Measurements from ENCODE around the gene SIX3.

Gene SIX3

DNA sequence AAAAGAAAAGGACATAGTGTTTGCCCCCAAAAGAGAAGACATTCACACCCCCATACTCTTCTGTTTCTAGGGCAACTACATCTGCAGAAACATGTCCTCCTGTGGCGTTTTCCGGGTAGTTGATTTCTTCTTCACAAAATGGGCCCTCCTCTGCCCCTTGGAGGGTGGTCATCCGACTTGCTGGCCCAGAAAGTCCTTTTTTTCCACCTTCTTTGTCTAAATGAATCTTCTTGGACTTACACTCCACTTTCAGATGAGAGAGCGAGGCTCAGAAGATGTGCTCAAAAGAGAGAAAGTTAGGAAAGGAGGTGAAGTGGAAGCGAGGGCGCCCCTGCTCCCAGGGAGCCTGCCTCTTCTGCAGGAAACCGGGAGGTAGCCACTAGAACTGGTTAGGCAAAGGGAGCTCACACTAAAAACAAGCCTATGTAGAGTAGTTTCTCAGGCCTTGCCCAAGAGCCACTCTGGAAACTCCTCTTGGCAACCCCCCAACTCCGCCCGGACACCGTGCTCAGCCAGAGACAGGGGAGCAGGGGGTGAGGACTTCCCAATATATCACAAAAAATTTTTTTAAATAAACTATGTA is 10.2 kb upstream of the SIX3 start:
- peak; percentile 47 for DNase-seq

DNA sequence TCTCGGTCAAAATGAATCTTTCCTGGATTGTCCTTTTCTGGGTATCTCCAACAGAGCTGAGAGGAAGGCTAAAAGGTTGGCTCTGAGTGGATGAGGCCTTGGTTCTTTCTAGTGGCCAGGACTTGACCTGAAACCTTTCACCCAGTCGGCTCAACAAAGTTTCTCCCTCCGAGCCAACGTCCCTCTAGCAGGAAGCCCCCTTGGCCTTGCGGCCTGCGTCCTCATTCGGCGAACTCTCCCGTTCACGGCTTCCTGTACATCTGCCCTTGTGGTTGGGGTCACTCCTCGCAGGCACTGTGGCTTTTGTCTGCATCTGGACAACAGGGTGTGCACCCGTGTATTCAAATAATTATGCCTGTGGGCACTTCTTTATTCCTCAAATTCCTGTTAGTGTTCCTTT is 9.4 kb upstream of the SIX3 start:
- DNase-seq: peak; percentile 37

DNA sequence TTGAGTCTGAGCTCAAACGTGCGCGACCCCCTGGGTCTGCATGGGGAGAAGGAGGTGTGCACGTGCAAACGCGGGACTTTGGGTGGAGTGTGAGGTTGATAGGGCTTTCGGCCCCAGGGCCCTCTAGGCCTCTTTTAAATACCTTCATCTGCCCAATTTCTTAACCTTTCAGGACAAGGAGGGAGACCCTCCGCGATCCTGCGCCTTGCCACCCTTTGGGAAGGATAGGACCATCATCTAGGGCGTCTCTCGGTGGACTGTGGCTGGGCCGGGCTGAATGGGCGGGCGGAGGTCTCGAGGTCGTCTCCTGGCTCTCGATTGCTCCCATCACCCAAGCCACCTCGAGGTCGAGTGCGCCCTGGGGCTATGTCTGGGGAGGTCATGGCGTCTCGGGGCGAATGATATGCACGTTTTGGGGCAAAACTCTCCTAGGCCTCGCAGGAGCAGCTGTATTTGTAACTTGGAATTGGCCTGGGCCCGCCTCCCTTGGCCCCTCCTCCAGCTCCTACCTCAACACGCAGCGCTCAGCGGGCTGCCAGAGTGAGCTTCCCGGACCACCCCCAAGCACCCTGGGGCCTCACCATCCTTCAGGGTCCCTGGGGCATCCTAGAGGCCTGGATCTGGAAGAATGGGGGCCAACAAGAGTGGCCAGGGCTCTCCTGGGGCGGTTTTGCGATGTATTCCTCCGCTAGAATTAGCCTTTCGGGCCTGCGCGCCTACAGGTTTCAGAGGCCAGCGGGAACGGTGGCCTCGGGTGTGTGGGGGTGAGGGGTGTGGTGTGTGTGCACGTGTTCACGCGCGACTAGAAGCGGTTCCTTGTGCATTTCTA is 8.7 kb upstream of the SIX3 start:
- DNase-seq: peak; percentile 66

DNA sequence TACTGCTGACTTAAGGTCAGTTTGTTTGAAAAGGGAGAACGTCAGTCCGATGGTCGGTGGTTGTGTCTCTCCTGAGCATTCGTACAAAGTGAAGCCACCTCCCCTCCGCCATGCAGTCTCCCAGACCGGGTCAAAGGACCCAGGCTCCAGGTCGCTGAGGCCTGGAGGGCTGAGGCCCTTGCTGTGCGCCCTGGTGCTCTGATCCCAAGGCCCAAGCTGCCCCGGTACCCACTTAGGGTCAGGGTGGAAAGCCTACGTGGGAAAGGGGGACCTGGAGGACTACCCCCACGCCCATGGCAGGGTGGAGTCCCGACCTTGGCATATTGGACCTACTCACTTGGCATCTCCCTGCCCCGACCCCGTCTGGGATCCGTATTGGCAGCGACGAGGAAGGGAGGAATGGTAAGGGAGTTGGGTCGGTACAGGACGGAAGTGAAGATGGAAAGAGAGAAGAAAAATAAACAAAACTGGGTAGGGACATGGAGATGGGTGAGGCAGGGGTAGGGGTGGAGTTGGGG is 8.0 kb upstream of the SIX3 start:
- peak; percentile 51 for DNase-seq

DNA sequence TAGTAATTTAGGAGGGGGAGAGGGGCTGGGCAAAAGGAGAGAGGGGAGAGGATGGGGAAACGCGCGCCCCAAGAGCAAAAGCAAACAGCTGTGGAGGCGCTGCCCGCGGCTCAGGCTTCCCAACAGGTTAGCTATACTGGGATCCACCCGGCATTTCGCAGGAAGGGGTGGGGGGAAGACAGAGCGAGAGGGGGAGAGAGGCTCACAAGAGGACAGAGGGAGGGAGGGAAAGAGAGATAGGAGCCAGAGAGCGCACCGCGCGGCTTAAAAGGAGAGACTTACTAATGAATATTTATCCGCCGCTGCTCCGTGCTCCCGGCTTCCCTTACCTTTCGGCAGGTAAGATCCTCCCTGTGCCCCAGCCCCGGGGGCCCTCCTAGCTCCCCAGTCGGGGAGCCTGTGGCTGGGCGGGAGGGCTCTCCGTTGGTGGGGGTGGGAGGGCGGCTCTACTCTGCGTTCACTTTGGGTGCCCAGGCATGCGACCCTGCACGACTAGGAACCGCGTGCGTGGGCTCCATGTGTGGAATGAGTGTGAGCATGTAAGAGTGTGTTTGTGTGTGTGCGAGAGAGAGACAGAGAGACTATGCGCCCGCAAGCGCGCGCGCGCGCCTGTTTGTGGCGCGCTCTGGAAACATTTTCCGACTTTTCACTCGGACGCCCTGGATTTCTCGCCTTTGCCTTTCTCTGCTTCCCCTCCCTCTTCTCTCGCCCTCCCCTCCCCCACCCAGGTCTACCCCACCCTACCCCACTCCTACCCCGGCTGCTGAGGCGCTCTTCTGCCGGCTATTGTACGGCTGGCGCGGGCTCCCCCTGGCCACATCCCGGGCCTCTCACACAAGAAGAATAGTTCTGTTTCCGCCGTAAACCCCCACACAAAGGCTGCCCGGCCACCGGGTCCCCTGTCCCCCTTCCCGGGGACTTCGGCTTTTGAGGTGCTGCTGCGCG is 7.2 kb upstream of the SIX3 start:
- peak; percentile 48 for DNase-seq

DNA sequence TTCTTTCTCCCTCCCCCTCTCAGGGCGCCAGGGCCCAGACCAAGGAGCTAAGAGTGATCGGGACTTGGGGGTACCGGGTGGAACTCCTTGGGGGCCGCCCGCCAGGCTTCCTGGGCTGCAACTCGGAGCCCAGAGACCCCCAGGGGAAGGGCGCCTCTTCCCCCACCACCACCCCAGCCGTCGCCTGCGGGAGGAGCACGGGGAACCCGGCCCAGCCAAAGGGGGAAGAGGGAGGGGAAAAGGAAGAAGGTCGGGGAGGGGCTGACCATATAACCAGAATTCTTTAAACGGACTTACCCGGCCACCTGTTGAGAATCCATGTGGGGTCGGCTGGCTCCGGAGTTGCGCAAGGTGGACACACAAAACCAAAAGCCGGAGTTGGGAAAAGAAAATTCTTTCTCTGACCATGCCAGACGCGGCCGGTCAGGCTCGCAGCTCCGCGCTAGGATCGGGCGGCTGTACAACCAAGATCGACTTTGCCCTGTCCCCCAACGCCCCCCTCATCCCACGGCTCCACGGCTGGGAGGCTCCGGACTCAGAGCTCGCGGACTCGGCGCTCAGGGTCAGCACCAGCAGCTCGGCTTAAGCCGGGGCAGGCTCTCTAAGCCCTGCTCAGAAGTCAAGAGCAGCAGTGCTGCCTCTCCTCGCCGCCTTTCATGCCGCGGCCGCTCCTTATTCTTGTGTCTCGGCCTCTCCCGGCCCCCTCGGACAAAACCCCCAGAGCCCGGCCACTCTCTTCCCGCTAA is 6.3 kb upstream of the SIX3 start:
- no peak for DNase-seq

DNA sequence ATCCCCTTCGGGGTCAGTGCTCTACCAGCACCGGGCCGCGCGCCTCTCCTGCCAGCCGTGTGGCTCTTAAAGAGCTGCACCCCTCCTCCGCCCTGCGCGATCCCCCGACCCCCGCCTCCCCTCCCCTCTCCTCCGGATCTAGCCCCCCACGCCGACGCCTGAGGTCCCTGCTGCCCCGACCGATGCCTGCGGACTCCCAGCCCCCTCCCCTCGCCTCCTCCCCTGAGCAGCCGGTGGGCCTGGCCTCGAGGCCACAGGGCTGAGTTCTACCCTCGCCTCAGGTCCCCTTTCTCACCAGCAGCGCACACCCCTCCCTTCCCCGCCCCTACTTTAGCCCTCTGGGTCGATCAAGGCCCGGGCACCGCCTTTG is 5.8 kb upstream of the SIX3 start:
- no peak for DNase-seq

DNA sequence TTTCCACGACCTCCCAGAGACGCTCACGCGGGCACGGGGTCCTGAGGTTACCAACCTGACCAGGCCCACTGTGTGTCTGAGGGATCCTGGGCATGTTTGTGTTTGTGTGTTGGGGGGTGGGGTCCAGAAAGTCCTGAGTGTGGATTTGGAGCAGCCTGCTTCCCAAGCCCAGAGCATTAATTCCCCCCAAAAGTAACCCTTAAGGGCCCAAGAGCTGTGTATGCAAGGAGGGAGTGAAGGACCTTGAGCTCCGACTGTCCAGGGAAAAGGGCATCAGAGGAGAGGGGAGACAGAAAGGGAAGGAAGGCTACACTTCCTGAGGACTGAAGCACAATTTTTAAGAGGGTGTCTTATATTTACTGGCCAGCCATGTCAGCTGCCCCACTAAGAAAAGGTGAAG is 5.2 kb upstream of the SIX3 start:
- DNase-seq: no peak

DNA sequence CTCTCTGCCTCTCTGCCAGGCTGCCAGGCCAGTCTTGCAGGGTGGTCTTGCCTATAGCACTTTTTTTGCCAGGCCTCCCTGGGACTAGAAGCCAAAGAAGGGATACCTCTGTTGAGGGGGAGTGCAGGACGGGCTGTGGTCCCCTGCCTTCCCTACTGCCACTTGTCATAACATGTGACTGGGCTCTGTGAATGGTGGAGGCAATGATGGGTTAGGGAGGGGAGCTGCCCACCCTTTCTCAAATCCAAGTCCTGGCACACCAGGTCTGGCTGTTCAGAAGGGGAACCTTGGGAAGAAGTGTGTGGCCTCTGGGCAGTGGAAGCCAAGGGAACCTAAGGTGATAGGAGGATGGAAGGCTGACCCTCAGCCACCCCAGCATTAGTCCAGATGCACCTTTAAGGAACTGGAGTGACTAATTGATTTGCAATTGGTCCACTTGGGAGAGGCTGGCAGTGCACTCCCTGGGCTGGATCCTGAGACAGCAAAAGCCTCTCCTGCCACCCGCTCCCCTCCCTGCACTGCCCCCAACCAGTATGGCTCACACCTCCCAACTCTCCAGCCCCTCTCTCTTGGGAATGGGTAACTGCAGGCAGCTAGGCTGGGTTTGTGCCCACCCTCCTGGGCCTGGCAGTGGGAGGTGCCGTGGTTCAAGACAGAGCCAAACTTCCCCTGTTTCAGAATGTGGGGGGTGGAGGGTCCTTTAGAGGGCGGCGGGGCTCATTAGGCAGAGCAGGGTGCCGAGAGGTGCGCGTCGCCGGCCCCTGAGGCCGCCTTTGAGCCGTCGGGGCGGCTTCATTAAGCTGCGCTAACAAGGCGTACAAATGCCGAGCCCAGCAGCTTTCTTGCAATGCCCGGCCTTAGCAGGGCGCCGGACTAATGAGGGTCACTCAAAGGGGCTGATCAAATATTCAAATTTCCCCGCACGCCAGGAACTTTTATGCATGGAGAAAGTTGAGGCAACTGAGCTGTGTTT is 4.5 kb upstream of the SIX3 start:
- no peak for DNase-seq

DNA sequence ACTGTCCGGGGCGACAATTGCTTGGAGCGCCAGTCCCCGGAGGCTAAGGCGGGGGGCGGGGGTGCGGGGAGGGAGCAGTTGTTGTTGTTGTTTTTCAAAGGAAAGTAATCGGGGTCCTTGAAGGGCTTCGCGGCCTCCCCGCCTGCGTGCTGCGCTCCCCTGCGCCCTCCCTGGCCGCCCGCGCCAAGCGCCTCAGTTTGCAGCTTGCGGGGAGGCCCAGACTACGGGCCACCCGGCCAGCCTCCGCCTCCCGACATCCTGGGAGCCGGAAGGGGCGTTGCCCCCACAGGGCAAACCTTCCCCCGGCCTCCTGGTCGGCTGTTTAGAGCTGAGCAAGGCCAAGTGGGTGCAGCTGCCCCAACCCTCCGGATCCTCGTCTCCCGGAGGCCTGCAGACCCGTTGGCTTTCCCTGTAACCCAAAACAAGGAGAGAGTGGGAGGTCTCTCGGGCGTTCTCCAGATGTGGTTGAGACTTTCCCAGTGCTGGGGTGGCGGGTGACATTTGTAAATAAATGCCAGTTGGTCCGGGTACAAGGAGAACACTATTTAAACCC is 3.7 kb upstream of the SIX3 start:
- DNase-seq: peak; percentile 69

DNA sequence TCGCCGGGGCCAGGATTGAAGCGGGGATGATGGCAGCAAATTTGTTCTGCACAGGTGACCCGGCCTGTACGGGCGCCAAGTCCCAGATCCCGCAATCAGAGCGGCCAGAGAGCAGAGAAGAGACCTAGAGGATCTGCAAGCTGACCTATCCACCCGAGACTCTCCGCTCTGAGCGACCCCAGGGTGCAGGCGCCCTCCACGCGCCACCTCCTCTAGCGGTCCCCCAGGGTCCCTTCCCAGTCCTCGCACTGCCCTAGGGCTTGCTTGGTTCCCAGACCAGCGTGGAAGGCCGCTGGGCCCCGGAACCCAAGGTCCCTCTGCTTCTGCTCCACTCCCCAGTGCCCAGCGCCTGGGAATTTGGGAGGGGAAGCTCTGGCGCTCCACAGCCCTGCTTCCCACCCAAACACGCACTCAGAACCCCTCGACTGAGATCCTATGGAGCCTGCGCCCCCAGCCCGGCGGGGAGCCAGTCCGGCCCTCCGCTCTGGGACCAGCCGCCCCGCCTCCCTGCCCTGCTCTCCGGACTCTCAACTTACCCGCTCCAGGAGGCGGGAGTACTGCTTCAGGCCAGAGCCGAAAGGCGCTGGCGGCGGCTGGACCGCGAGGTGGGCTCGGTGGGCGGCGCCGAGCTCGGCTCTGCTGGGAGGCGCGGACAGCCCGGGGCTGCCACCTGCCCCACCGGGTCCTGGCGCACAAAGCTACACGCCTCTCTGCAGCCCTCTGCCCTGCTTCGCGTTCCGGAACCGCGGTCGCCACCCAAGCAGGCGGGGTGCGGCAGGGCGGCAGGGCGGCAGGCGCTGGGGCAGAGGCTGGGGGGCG is 3.0 kb upstream of the SIX3 start:
- peak; percentile 78 for DNase-seq

DNA sequence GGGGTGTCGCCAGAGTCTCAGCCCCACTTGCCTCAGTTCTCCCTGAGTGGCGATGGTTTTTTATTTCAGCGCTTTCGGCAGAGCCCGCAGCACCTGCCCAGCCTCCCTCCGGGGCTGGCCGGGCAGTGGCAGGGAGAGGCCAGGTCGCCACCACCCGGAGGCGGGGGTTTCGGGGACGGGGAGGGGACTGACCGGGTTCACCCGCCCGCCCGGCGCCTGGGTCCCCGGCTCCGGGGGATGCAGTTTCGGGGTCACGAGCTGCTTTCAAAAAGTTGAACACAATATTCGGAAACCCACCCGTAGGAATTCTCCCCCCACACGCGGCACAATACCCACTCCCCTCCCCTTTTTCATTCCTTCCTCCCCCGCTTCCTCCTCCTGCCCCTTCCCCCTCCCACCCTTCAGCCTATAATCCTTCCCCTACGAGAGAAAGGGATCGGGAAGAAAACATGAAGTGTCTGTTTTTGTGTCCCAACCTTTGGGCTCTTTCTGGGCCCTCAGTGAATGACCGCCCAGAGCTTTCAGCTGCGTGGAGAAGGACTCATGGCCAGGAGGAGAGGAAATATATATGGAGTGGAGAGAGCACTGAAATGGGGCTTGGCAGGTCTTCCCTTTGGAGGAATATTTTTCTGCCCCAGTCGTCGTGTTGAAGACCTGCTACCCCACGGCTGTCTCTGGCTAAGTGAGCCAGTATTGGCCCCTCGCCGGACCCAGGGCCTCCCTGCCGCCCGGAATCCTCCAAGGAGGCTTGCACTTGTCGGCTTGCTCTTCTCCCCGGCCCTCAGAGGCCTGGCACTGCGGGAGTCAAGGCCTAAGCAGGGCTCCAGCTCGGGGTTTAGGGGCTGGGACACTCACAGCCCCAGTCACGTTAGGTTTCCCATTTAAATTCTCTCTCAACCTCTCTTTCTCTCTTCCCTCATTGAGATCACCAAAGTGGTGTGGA is 2.1 kb upstream of the SIX3 start:
- DNase-seq: no peak

DNA sequence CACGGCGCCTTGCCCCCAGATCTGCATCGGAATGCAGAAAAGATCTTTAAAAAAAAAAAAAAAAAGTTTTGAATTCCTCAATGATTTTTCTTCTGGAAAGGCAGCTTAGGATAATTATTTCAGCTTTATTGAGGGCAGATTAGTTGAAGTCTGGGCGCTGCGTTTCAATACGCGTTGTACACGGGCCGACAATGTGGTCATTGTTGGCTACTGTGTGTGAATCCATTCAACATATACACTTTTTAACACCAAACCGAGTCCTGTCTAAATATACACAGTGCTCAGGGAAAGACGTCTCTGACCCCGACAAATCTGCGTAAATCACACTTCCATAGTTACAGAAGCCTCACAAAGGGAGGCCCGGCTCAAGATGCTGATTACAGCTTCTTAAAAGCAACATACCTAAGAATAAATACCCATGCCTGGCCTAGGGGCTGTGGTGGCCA is 1.4 kb upstream of the SIX3 start:
- DNase-seq: no peak

DNA sequence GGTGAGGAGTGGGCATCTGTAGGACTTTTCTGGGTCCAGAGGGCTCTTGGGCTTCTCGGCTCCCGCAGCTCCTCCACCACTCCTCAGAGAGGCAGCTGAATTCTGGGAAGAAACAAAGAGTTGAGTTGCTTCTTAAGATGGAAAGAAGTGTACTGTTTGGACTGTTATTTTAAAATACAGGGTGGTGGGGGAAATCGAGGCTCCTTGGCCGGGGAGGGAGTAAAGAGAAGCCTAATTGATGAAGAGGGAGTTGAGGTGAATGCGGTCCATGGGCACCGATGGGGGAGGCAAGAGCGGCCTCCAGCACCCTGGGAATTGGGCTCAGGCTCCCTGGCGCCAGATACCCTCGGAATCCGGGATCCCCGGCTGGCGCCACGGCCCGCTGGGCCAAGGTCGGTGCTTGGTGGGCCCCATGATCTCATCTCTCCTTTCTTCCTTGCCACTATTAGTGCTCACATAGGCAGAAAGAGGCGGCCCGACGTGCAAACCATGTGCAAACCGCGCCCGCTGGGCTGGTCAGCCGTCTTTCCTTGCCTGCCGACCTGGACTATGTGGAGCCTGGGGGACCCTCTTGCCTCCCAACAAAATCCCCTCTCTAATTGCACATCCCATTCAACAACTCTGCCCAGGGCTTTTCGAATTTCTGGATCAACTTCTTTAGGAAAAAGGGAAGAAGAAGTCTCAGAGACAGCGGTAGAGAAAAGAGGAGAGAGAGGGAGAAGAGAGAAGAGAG is 604 bp upstream of the SIX3 start:
- no peak for DNase-seq

DNA sequence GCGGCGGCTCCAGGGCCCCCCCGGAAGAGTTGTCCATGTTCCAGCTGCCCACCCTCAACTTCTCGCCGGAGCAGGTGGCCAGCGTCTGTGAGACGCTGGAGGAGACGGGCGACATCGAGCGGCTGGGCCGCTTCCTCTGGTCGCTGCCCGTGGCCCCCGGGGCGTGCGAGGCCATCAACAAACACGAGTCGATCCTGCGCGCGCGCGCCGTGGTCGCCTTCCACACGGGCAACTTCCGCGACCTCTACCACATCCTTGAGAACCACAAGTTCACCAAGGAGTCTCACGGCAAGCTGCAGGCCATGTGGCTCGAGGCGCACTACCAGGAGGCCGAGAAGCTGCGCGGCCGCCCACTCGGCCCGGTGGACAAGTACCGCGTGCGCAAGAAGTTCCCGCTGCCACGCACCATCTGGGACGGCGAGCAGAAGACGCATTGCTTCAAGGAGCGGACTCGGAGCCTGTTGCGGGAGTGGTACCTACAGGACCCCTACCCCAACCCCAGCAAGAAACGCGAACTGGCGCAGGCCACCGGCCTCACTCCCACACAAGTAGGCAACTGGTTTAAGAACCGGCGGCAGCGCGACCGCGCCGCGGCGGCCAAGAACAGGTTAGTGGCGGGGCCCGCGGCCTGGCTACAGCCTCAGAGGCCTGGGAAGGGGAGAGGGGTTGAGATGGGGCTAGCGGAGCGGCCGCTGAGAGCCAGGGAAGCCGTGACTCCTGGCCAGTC is 965 bp downstream of the SIX3 start:
- peak; percentile 68 for DNase-seq

DNA sequence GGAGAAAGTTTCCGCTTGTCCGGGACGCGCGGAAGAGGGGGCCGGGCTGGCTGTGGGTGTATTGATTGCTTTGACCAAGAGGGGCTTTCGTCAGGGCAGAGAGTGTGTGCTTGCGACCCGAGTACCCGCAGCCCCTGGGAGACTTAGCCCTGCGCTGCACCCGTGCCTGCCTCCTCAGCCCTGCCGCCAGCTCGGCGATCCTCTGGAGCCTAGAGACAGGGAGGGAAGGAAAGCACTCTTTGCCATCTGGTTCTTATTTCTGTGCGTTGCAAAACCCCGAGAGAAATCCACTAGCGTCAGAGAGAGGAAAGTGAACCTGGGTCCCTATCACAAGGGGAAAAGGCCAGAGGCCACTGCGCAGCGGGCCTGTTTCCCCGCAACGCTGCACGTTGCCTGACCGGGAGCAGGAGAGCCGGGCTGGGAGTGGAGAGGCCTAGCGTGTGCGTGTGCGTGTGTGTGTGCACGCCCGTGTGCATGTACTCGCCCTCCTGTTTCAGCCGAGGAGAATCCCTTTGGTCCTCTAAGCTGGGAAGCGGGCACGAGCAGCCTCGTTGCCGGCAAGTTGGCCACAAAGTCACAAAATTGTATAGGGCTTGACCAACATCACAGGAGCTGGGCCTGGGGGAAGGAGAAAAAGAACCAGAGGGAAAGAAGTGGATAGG is 1.7 kb downstream of the SIX3 start:
- no peak for DNase-seq

DNA sequence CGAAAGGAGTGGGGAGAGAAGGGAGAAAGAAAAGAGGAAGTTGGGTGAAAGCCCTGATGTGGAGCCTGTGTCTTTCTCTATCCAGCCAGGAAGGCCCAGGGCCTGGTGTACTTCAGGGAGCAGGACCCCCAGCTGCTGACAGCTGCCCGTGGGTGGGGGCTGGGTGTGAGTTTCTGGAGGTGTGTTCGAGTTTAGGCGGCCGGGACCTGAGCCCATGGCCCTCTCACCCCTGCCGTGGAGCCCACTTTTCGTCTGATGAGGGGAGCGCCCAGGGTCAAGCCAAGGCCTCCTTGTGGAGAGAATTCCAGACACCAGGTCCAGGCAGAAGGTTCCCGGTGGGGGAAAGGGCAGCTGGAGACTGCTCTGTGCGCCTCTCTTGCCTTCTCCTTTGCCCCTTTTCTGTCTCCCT is 2.2 kb downstream of the SIX3 start:
- DNase-seq: no peak
